Prostate gland (tissue), 2 donors: Measurements from ENCODE around the gene P2RY2.

Experiments used
- CTCF ChIP-seq, 4 experiments: fragments of 200-600 bp in 2 of 4; fragments of 450-650 bp in 2 of 4; sonication (generic) in 2 of 4; IDR thresholded peaks; 1 replicate in 3 of 4; 2 replicates in 1 of 4; pipeline ENCODE4 v1.5.1; 2016 to 2019; ENCODE audit warnings: antibody characterized with exemption in 4 of 4, mild to moderate bottlenecking in 2 of 4, moderate library complexity in 2 of 4
- POLR2A ChIP-seq: fragments of 450-650 bp; IDR thresholded peaks from one replicate; pipeline ENCODE4 v1.6.1; 2016; ENCODE audit warnings: antibody characterized with exemption, mild to moderate bottlenecking
- POLR2AphosphoS5 ChIP-seq: sonication (generic); formaldehyde crosslinking; IDR thresholded peaks from one replicate; pipeline ENCODE4 v1.6.1; 2017; ENCODE audit warnings: antibody characterized with exemption

- TF ChIP-seq CTCF (IDR thresholded peaks at IDR 0.05) (no peak), POLR2A (no peak), POLR2AphosphoS5 (no peak)
These were observed 48.0 kb downstream of the P2RY2 start for GRCh38 chr11:73265853-73266645.
